Astrocyte (in vitro differentiated cells and primary cell): Measurements from ENCODE around the gene IL1B.

ENCODE experiments used
- EZH2 ChIP-seq: IDR thresholded peaks from 2 replicates; pipeline ENCODE4 v1.6.1; 2012; ENCODE audit warnings: mild to moderate bottlenecking, low read length, inconsistent platforms; ENCODE audit not compliant: insufficient read depth
- TF ChIP-seq, protein P1 (sequence below): IDR thresholded peaks from 2 replicates; pipeline ENCODE4 v1.5.1; 2011; ENCODE audit warnings: low read depth, mild to moderate bottlenecking, inconsistent platforms, low read length, moderate library complexity; ENCODE audit not compliant: insufficient read depth

DNA sequence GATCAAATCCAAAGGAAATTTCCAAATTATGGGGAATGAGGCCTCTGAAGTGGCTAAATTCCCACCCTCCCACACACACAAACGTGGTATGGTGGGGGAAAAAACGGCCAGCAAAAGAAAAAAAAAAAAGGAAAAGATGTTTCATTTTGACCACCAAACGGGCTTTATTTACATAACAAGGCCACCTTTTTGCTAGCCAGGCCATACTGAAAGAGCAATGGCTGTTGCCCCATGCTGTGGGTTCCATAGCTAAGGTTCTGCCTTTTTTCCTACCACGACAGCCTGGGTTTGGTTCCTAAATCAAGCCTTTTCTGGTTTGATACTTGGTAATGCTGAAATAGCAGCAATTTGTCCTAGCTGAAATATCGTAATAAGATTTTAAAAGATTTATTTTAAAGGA, 14.0 kb upstream of the IL1B start:
- TF ChIP-seq, protein P1, sequence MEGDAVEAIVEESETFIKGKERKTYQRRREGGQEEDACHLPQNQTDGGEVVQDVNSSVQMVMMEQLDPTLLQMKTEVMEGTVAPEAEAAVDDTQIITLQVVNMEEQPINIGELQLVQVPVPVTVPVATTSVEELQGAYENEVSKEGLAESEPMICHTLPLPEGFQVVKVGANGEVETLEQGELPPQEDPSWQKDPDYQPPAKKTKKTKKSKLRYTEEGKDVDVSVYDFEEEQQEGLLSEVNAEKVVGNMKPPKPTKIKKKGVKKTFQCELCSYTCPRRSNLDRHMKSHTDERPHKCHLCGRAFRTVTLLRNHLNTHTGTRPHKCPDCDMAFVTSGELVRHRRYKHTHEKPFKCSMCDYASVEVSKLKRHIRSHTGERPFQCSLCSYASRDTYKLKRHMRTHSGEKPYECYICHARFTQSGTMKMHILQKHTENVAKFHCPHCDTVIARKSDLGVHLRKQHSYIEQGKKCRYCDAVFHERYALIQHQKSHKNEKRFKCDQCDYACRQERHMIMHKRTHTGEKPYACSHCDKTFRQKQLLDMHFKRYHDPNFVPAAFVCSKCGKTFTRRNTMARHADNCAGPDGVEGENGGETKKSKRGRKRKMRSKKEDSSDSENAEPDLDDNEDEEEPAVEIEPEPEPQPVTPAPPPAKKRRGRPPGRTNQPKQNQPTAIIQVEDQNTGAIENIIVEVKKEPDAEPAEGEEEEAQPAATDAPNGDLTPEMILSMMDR = no peak
- no peak for TF ChIP-seq EZH2
